C4-2B (cell line): ENCODE data around the gene LENG1.
"Not testable (repeated sequence)": the region's sequence is repeated elsewhere in the genome, so short reads cannot be mapped to it uniquely, and the experiment has no call there.

Experiments
- H3K27ac ChIP-seq: fragments of 450-650 bp; 2 replicates; pipeline ENCODE4 v1.5.1; 2017
- CTCF ChIP-seq: fragments of 450-650 bp; conservative IDR thresholded peaks from 2 replicates; pipeline ENCODE4 v1.5.1; 2017; ENCODE audit warnings: mild to moderate bottlenecking
- ZFX ChIP-seq: fragments of 450-650 bp; IDR thresholded peaks from 2 replicates; pipeline ENCODE4 v1.6.1; 2017

Gene LENG1

DNA sequence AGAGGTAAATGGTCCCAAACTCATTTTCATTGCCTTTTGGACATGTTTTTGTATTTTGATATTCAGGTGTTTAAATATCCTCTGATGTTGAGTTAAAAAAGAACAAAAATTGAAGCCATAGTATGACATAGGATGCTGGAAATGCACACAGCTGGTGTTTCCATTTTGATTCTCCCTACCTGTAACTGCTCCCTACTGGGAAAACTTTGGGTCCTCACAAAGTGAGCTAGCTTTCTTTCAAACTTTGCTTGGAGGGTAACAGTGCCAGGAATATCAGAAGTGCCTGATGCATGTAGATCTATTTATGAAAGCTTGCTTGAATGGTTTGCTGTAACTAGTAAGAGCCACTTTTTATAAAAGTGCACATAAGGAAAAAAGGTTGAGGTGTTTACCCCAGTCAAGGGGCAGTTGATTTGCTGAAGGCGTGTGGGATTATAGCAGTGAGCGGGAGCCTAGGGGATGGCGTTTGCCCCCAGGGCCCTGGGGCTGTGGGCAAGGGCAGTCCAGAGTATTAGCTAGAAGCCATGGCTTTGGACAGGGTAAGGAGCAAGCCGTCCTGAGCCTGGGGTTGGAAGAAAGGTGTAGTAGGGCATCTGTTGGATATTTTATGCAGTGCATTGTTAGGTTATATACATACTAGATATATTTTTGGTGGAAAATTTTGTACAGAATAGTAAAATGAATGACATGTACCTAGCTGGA lies 45.4 kb upstream of the LENG1 start:
- TF ChIP-seq CTCF (no peak), ZFX (no peak)
- H3K27ac ChIP-seq, result no peak overlapping the region

DNA sequence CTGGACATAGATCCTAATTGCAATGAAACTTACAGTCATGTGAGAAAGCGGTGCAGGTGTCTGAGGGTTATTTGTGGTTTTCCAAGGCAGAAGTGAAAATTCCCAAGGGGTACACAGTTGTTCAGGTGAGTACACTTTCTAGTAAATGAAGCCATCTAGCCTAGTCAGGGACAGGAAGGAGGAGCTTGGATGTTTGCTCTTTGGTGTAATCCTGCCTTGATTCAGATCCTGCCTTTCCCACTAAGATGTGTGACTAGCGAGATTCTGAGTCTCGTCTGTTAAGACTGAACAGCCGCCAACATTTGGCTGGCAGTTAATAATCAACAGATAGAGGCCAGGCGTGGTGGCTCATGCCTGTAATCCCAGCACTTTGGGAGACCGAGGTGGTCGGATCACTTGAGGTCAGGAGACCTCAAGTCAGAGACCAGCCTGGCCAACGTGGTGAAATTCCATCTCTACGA lies 43.7 kb upstream of the LENG1 start:
- H3K27ac ChIP-seq, result peak overlapping the region; percentile 87
- TF ChIP-seq CTCF (no peak), ZFX (no peak)

DNA sequence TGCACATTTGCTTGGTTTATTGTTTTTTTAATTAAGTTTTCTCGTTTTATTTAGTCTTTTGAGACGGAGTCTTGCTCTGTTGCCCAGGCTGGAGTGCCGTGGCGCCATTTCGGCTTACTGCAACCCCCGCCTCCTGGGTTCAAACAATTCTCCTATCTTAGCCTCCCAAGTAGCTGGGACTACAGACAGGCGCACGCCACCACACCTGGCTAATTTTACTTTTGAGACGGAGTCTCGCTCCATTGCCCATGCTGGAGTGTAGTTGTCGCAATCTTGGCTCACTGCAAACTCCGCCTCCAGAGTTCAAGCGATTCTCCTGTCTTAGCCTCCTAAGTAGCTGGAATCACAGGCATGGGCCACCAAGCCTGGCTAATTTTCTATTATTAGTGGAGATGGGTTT lies 42.5 kb upstream of the LENG1 start:
- peak overlapping the region; percentile 87 for H3K27ac ChIP-seq
- TF ChIP-seq CTCF (no peak), ZFX (no peak)

DNA sequence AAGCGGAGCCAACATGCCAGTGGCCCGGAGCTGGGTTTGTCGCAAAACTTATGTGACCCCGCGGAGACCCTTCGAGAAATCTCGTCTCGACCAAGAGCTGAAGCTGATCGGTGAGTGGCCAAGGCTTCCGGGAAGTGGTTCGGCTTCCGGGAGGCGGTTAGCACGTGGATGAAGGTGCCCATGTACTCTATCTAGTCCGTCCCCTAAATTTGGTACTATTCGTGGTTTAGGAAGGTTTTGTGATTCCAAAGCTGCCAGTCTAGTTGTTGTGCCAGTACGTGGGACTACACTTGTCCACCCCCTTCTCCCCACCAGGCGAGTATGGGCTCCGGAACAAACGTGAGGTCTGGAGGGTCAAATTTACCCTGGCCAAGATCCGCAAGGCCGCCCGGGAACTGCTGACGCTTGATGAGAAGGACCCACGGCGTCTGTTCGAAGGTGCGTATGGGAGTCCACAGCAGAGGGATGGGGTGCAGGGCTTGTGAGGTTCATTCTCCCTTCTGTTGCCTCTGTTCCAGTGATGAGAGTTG lies 41.7 kb upstream of the LENG1 start:
- peak overlapping the region; percentile 87 for H3K27ac ChIP-seq
- no peak for TF ChIP-seq ZFX

DNA sequence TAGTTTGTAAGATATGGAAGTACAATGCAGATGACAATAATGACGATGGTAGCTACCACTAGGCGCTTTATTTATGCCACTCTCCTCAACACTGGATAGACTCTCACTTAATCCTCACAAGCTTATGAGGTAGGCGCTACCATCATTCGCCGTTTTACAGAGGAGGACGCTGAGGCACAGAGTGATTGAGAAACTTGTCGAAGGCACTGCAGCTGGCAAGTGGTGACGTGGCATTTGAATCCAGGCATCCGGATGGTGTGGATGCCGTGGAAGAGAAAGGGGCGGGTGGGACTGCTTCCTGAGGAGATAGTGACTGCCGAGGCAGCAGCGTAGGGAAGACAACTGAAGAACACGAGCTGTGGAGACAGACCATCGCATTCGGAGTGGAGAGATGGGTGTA lies 39.9 kb upstream of the LENG1 start:
- TF ChIP-seq CTCF, result no peak
- TF ChIP-seq ZFX, result no peak
- H3K27ac ChIP-seq, result peak overlapping the region; percentile 87

- H3K27ac ChIP-seq, result no peak overlapping the region
Measured at GRCh38 chr19:54197121-54197520, 37.6 kb upstream of the LENG1 start.

DNA sequence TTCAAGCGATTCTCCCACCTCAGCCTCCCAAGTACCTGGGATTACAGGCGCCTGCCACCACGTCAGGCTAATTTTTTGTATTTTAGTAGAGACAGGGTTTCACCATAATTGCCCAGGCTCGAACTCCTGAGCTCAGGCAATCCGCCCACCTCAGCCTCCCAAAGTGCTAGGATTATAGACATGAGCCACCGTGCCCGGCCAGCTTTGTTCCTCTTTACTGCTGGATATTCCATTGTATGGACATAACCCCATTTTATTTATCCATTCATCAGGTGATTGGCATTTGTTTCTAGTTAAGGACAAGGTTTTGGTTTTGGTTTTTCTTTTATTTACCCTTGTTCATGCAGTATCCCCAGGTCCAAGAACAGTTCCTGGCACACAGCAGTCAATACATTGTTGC lies 37.0 kb upstream of the LENG1 start:
- H3K27ac ChIP-seq, result no peak overlapping the region
- no peak for TF ChIP-seq CTCF

More at GRCh38 chr19:54197121-54197520, 37.6 kb upstream of the LENG1 start:
- TF ChIP-seq CTCF (no peak), ZFX (no peak)

DNA sequence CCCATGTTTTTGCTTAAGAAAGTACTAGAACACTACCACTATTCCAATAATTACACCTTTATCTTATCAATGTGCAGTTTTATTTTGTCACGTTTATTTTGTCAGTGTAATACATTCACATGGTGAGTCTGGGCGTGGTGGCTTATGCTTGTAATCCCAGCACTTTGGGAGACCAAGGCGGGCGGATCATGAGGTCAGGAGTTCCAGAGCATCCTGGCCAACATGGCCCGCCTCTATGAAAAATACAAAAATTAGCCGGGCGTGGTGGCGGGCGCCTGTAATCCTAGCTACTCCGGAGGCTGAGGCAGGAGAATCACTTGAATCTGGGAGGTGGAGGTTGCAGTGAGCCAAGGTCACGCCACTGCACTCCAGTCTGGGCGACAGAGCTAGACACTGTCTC lies 34.9 kb upstream of the LENG1 start:
- H3K27ac ChIP-seq, result not testable (repeated sequence)
